ENCODE data around the gene ABCG1.

- TF ChIP-seq, protein P1, sequence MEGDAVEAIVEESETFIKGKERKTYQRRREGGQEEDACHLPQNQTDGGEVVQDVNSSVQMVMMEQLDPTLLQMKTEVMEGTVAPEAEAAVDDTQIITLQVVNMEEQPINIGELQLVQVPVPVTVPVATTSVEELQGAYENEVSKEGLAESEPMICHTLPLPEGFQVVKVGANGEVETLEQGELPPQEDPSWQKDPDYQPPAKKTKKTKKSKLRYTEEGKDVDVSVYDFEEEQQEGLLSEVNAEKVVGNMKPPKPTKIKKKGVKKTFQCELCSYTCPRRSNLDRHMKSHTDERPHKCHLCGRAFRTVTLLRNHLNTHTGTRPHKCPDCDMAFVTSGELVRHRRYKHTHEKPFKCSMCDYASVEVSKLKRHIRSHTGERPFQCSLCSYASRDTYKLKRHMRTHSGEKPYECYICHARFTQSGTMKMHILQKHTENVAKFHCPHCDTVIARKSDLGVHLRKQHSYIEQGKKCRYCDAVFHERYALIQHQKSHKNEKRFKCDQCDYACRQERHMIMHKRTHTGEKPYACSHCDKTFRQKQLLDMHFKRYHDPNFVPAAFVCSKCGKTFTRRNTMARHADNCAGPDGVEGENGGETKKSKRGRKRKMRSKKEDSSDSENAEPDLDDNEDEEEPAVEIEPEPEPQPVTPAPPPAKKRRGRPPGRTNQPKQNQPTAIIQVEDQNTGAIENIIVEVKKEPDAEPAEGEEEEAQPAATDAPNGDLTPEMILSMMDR (IDR thresholded peaks at IDR 0.05), result no peak
- TF ChIP-seq ZFX (IDR thresholded peaks at IDR 0.05; ENCODE audit: borderline replicate concordance), result no peak
These were observed 6.7 kb upstream of the ABCG1 start for GRCh38 chr21:42212266-42212665.
